HepG2 (cell line): ENCODE measurements around the gene RPH3AL. TPM values are rescaled to one million over a fixed set of nuclear protein-coding genes. Genes with fewer than 3 reads are reported as not detected.

ENCODE experiments used
- AGO2 ChIP-seq: fragments of 200-400 bp; formaldehyde crosslinking; optimal IDR thresholded peaks from 2 replicates; pipeline ENCODE3; 2017; ENCODE audit warnings: mild to moderate bottlenecking, low read depth, low read length, moderate library complexity
- KAT7 ChIP-seq: IDR thresholded peaks from 2 replicates; pipeline ENCODE4 v1.6.1; 2018; ENCODE audit warnings: borderline replicate concordance, missing compliant biosample characterization
- MTF2 ChIP-seq: sonication (generic); formaldehyde crosslinking; IDR thresholded peaks from 2 replicates; pipeline ENCODE4 v1.5.0; 2020; ENCODE audit warnings: missing genetic modification reagents, borderline replicate concordance
- MYC ChIP-seq: sonication (generic); formaldehyde crosslinking; IDR thresholded peaks from 2 replicates; pipeline ENCODE4 v1.9.0; 2021; ENCODE audit warnings: missing genetic modification reagents, borderline replicate concordance
- NFATC3 ChIP-seq: sonication (generic); formaldehyde crosslinking; IDR thresholded peaks from 2 replicates; pipeline ENCODE4 v1.5.1; 2020; ENCODE audit warnings: mild to moderate bottlenecking, missing genetic modification reagents
- ONECUT2 ChIP-seq: sonication (generic); formaldehyde crosslinking; IDR thresholded peaks from 2 replicates; pipeline ENCODE4 v1.4.0; 2020; ENCODE audit warnings: missing genetic modification reagents
- RAD21 ChIP-seq: fragments of 450-650 bp; formaldehyde crosslinking; IDR thresholded peaks from 2 replicates; pipeline ENCODE4 v1.5.0; 2020; ENCODE audit warnings: mild to moderate bottlenecking
- SALL1 ChIP-seq: sonication (generic); formaldehyde crosslinking; IDR thresholded peaks from 2 replicates; pipeline ENCODE4 v1.8.0; 2022; ENCODE audit warnings: mild to moderate bottlenecking, missing genetic modification reagents
- SIN3A ChIP-seq: IDR thresholded peaks from 2 replicates; pipeline ENCODE4 v1.6.1; 2011; ENCODE audit warnings: low read depth, mild to moderate bottlenecking, control low read depth, low read length, borderline replicate concordance
- SKIL ChIP-seq: sonication (generic); formaldehyde crosslinking; IDR thresholded peaks from 2 replicates; pipeline ENCODE4 v1.8.0; 2022; ENCODE audit warnings: missing genetic modification reagents, mild to moderate bottlenecking, moderate library complexity, borderline replicate concordance
- TIGD3 ChIP-seq: sonication (generic); formaldehyde crosslinking; IDR thresholded peaks from 2 replicates; pipeline ENCODE4 v1.5.1; 2020; ENCODE audit warnings: mild to moderate bottlenecking, missing genetic modification reagents, borderline replicate concordance
- ZFP41 ChIP-seq: sonication (generic); formaldehyde crosslinking; IDR thresholded peaks from 2 replicates; pipeline ENCODE4 v1.4.0; 2020; ENCODE audit warnings: mild to moderate bottlenecking, missing genetic modification reagents, borderline replicate concordance
- ZNF205 ChIP-seq: IDR thresholded peaks from 2 replicates; pipeline ENCODE4 v1.6.1; 2018; ENCODE audit warnings: missing biosample characterization, missing genetic modification reagents
- ZNF225 ChIP-seq: sonication (generic); formaldehyde crosslinking; IDR thresholded peaks from 2 replicates; pipeline ENCODE4 v1.4.0; 2020; ENCODE audit warnings: mild to moderate bottlenecking, missing genetic modification reagents
- ZNF30 ChIP-seq: sonication (generic); formaldehyde crosslinking; IDR thresholded peaks from 2 replicates; pipeline ENCODE4 v1.5.0; 2020; ENCODE audit warnings: mild to moderate bottlenecking, missing genetic modification reagents
- ZNF446 ChIP-seq: sonication (generic); formaldehyde crosslinking; IDR thresholded peaks from 2 replicates; pipeline ENCODE4 v1.5.0; 2020; ENCODE audit warnings: mild to moderate bottlenecking, missing genetic modification reagents
- ZNF558 ChIP-seq: sonication (generic); formaldehyde crosslinking; IDR thresholded peaks from 2 replicates; pipeline ENCODE4 v1.9.0; 2022; ENCODE audit warnings: mild to moderate bottlenecking, missing genetic modification reagents, borderline replicate concordance
- ZNF563 ChIP-seq: sonication (generic); formaldehyde crosslinking; IDR thresholded peaks from 2 replicates; pipeline ENCODE4 v1.8.0; 2022; ENCODE audit warnings: mild to moderate bottlenecking, moderate library complexity, missing genetic modification reagents
- ZNF572 ChIP-seq: sonication (generic); formaldehyde crosslinking; IDR thresholded peaks from 2 replicates; pipeline ENCODE4 v1.5.1; 2020; ENCODE audit warnings: mild to moderate bottlenecking, missing genetic modification reagents
- ZNF619 ChIP-seq: sonication (generic); formaldehyde crosslinking; IDR thresholded peaks from 2 replicates; pipeline ENCODE4 v1.4.0; 2020; ENCODE audit warnings: mild to moderate bottlenecking, missing genetic modification reagents
- polyA plus RNA-seq, 8 experiments: library from polyadenylated mRNA; depleted of rRNA in 3 of 8; stranded (reverse) in 7 of 8; unstranded in 1 of 8; fragments of >200 nt; fragmentation: Illumina TruSeq in 4 of 8; extraction: Trizol in 4 of 8; gene quantifications; 2 replicates each; pipeline versions ENCODE4 v1.2.1 to v1.2.3, GENCODE V29; 2011 to 2016; ENCODE audit warnings: low read depth in 4 of 8, missing spikeins in 1 of 8, mixed read lengths in 1 of 8; ENCODE audit not compliant: insufficient read depth in 1 of 8
- total RNA-seq, 5 experiments: library from RNA; depleted of rRNA; stranded (reverse); fragments of >200 nt; fragmentation: Illumina TruSeq; extraction: Trizol; gene quantifications; 2 replicates each; pipeline ENCODE4 v1.2.3, GENCODE V29; 2016; ENCODE audit warnings: low read depth in 1 of 5
- TF ChIP-seq, protein P1 (sequence below): sonication (generic); formaldehyde crosslinking; IDR thresholded peaks from 2 replicates; pipeline ENCODE4 v1.4.0; 2020; ENCODE audit warnings: missing genetic modification reagents, borderline replicate concordance

RPH3AL gene
- total and polyA plus RNA-seq, 2 of the 13 experiments (the other 11 are each of a cell fraction or from before 2014, with no cell fraction given) = 7.8 to 16.4 TPM

DNA sequence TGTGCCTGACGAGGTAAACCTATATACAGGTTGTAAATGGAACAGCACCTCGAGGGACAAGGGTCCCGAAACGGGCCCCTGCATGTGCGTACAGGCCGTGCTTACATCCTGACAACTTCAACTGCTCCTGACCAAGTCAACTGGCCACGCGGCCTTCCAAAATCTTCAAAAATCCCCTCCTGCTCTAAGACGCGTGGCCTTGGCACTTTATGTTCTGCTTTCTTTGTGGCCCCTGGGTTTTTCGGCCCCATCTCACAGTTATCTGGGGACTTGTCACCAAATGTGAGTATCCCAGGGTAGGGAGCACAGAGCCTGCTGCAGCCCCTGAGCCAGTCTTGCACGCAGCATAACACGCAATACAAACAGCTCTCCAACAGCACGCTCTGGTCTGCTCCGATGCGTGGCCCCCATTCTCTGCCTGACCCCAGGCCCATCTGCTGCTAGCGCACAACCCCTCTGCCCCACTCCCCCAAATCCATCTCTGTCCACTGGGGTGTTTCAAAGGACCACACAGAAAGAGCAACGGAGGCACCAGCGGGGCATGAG is 659 bp downstream of the RPH3AL start (continued):
- TF ChIP-seq RAD21 (CRISPR knock-in tag) (peak; percentile 23; the same call in 1 of the 2 replicates), ZNF205 (CRISPR knock-in tag) (0 out of 2 replicates have a peak, but pooled peaks have one; percentile 9), ZFP41 (CRISPR knock-in tag) (peak; percentile 79; the same call in 1 of the 2 replicates), KAT7 (CRISPR knock-in tag) (0 out of 2 replicates have a peak, but pooled peaks have one; percentile 14), ZNF225 (CRISPR knock-in tag) (0 out of 2 replicates have a peak, but pooled peaks have one; percentile 46), MYC (CRISPR knock-in tag) (no peak), AGO2 (peak; percentile 65), TIGD3 (CRISPR knock-in tag) (peak; percentile 59; the same call in 1 of the 2 replicates), ZNF446 (CRISPR knock-in tag) (peak; percentile 71; the same call in 1 of the 2 replicates), ZNF558 (CRISPR knock-in tag) (peak; percentile 41; the same call in 1 of the 2 replicates), ONECUT2 (CRISPR knock-in tag) (no peak), SKIL (0 out of 2 replicates have a peak, but pooled peaks have one; percentile 32), NFATC3 (CRISPR knock-in tag) (peak; percentile 55; the same call in 1 of the 2 replicates), SIN3A (0 out of 2 replicates have a peak, but pooled peaks have one; percentile 23), SALL1 (CRISPR knock-in tag) (0 out of 2 replicates have a peak, but pooled peaks have one; percentile 29), ZNF563 (CRISPR knock-in tag) (no peak), ZNF619 (CRISPR knock-in tag) (peak; percentile 11; the same call in 1 of the 2 replicates), ZNF30 (CRISPR knock-in tag) (peak; percentile 77; the same call in 1 of the 2 replicates), ZNF572 (CRISPR knock-in tag) (0 out of 2 replicates have a peak, but pooled peaks have one; percentile 14), MTF2 (CRISPR knock-in tag) (peak; percentile 71; the same call in 1 of the 2 replicates)
- TF ChIP-seq, protein P1, sequence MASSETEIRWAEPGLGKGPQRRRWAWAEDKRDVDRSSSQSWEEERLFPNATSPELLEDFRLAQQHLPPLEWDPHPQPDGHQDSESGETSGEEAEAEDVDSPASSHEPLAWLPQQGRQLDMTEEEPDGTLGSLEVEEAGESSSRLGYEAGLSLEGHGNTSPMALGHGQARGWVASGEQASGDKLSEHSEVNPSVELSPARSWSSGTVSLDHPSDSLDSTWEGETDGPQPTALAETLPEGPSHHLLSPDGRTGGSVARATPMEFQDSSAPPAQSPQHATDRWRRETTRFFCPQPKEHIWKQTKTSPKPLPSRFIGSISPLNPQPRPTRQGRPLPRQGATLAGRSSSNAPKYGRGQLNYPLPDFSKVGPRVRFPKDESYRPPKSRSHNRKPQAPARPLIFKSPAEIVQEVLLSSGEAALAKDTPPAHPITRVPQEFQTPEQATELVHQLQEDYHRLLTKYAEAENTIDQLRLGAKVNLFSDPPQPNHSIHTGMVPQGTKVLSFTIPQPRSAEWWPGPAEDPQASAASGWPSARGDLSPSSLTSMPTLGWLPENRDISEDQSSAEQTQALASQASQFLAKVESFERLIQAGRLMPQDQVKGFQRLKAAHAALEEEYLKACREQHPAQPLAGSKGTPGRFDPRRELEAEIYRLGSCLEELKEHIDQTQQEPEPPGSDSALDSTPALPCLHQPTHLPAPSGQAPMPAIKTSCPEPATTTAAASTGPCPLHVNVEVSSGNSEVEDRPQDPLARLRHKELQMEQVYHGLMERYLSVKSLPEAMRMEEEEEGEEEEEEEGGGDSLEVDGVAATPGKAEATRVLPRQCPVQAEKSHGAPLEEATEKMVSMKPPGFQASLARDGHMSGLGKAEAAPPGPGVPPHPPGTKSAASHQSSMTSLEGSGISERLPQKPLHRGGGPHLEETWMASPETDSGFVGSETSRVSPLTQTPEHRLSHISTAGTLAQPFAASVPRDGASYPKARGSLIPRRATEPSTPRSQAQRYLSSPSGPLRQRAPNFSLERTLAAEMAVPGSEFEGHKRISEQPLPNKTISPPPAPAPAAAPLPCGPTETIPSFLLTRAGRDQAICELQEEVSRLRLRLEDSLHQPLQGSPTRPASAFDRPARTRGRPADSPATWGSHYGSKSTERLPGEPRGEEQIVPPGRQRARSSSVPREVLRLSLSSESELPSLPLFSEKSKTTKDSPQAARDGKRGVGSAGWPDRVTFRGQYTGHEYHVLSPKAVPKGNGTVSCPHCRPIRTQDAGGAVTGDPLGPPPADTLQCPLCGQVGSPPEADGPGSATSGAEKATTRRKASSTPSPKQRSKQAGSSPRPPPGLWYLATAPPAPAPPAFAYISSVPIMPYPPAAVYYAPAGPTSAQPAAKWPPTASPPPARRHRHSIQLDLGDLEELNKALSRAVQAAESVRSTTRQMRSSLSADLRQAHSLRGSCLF (CRISPR knock-in tag) = no peak
